GM21825 (cell line): ENCODE results near the gene GBX1.

ENCODE experiments used
- ATAC-seq: cut with Tn5 transposase; IDR thresholded peaks from one replicate; pipeline ENCODE4 v1.9.1; 2021; ENCODE audit warnings: mild to moderate bottlenecking, moderate library complexity; ENCODE audit not compliant: unreplicated experiment

The GBX1 gene

GRCh38 chr7:151129117-151129959, 38.2 kb downstream of the GBX1 start:
- no peak for ATAC-seq

GRCh38 chr7:151128716-151129115, 38.8 kb downstream of the GBX1 start:
- ATAC-seq = no peak

- ATAC-seq = no peak
Measured at GRCh38 chr7:151128144-151128543, 39.4 kb downstream of the GBX1 start.

- ATAC-seq = no peak
Measured at GRCh38 chr7:151126491-151127137, 40.9 kb downstream of the GBX1 start.

- ATAC-seq = no peak
Measured at GRCh38 chr7:151125846-151126481, 41.5 kb downstream of the GBX1 start.

- no peak for ATAC-seq
Measured at GRCh38 chr7:151125470-151125845, 42.0 kb downstream of the GBX1 start.

- ATAC-seq = no peak
Measured at GRCh38 chr7:151124899-151125399, 42.5 kb downstream of the GBX1 start.

- ATAC-seq = no peak
Measured at GRCh38 chr7:151124481-151124880, 43.0 kb downstream of the GBX1 start.

- ATAC-seq = peak; percentile 83
Measured at GRCh38 chr7:151123822-151124464, 43.6 kb downstream of the GBX1 start.

- no peak for ATAC-seq
Measured at GRCh38 chr7:151123158-151123821, 44.2 kb downstream of the GBX1 start.

- ATAC-seq = no peak
Measured at GRCh38 chr7:151122796-151123157, 44.7 kb downstream of the GBX1 start.

GRCh38 chr7:151122276-151122675, 45.2 kb downstream of the GBX1 start:
- ATAC-seq = no peak

- ATAC-seq = no peak
Measured at GRCh38 chr7:151121380-151122170, 45.9 kb downstream of the GBX1 start.

GRCh38 chr7:151120896-151121295, 46.6 kb downstream of the GBX1 start:
- ATAC-seq = no peak

- ATAC-seq = no peak
Measured at GRCh38 chr7:151119902-151120301, 47.6 kb downstream of the GBX1 start.

GRCh38 chr7:151119055-151119415, 48.5 kb downstream of the GBX1 start:
- ATAC-seq = no peak

- no peak for ATAC-seq
Measured at GRCh38 chr7:151118108-151119054, 49.1 kb downstream of the GBX1 start.

GRCh38 chr7:151117565-151117964, 49.9 kb downstream of the GBX1 start:
- no peak for ATAC-seq
